Left cardiac atrium (tissue), 4 donors: Measurements from ENCODE around the gene STKLD1. TPM values are rescaled to one million over a fixed set of nuclear protein-coding genes. Genes with fewer than 3 reads are reported as not detected.
A peak's percentile ranks its signal among the peaks of the same experiment; 100 is the strongest.
"Not testable (repeated sequence)": the region's sequence is repeated elsewhere in the genome, so short reads cannot be mapped to it uniquely, and the experiment has no call there.

Experiments
- ATAC-seq, 2 donors: fragments of 200-7000 bp; cut with Tn5 transposase; one replicate each; pipeline ENCODE4 v1.9.1; 2020; ENCODE audit warnings: mild to moderate bottlenecking in 2 of 2, moderate library complexity in 2 of 2
- DNase-seq: peaks from one replicate; pipeline ENCODE4 v3.0.0-alpha.2; 2020
- intact Hi-C, 2 donors: fragments of 100-400 bp; cut with DNase I; formaldehyde crosslinking; loops; one replicate each; pipeline versions ENCODE4 v1.14.1 to v1.15.1; 2022 to 2023
- total RNA-seq, 2 donors: library from RNA; stranded (reverse); fragmentation: NEBNext Ultra II Directional; extraction: Animal tissue kit (Norgen Biotek cat#: 25700); gene quantifications; one replicate each; pipeline ENCODE4 v1.2.1, GENCODE V29; 2021
- donor health status: DM: no; HTN: yes; CAD: no.
- donor health status: DM: no; HTN: yes; CAD: no; lungs with severe emphysema.
- donor health status: DM: yes; HTN: yes; CAD: no.
- donor health status: Dilated cardiomyopathy.

Gene STKLD1
- total RNA-seq, 2 donors from 2014 or later: 0.77 to 1.1 TPM

DNA sequence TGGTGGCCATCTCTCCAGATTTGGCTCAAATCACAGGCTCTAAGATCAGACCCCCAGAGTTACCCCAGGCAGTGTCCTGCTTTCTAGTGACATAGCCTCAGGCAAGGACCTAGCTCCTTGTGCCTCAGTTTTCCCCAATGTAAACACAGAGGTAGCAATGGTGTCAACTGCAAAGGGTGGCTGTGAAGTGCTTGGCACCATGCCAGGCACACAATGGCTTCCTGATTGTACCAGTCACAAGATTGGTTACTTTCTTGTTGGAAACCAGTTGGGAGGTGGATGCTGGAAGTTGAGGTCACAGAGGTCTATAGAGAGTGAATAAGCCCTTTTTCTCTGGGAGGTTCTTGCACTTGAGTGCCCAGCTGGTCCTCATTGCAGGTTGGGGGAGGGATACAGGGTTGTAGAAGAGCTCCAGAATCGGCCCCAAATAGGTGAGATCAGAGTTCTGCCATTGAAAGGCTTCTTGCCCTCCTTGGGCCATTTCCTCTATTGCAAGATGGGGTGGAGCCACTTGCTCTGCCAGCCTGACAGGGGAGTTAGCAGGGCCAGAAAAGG lies 2.3 kb downstream of the STKLD1 start:
- ATAC-seq: no peak
- no peak for DNase-seq
- intact Hi-C loops: loop anchor here in 1 of 2 donors (5.0 kb wide), 1 partner anchor 39 kb away; the partner anchor contains the start of gene REXO4

DNA sequence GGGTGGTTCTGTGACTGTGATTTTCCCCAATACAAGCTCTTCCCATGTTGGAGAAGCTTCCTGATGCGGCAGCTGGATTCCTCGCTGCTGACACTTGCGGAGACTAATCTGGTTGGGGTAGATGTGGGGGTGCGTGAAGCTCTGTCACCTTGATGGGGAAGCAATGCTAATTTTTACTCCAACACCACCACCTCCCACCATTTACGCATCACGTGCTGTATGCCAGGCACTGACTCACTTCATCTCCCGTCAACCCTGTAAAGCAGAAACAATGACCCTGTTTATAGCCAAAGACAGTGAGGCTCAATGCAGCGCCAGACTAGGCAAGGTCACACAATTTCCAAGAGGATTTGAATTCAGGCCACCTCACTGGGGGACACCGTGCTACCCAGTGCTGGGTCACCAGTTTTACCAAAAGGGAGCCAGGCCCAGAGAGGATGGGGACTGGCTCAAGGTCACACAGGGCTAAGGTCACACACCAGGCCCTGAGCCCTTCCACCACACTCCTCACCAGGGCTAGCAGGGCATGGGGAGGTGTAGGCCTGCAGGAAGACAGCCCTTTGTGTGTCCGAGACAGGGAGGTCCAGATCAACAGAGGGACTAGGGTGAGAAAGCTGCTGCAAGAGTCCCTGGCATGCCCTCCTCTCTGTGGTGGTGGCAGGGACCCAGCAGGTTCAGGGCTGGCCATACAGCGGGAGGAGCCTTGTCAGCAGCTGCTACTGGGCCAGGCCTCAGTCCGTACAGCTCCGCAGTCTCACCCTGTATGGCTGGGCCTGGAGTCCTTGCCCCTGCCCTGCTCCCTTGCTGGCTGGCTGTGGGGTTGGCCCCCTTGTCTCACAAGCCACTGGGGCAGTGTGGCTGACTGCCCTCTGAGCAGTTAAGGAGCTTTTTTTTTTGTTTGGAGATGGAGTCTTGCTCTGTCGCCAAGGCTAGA lies 3.3 kb downstream of the STKLD1 start:
- DNase-seq: no peak
- intact Hi-C loops: loop anchor here in 1 of 2 donors (5.0 kb wide), 1 partner anchor 38 kb away; the partner anchor contains the start of gene REXO4
- ATAC-seq: no peak

DNA sequence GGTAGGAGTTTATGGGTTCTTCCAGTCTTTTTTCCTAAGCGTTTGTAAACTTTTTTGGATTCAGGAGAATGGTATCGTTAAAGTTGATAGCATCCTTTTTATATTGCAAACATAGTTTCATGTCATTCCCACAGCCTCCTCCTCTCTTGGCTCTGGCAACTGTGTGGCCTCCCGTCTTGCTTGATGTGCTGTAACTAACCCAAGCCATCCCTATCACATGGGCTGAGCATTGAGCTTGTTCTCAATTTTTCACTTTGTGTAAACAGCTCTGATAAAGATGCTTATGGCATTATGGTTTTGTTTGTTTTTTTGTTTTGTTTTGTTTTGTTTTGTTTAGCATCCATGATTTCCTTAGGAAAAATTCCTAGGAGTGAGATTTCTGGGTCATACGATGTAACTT lies 4.6 kb downstream of the STKLD1 start:
- intact Hi-C loops: no loop called here
- ATAC-seq (no peak), DNase-seq (no peak)

DNA sequence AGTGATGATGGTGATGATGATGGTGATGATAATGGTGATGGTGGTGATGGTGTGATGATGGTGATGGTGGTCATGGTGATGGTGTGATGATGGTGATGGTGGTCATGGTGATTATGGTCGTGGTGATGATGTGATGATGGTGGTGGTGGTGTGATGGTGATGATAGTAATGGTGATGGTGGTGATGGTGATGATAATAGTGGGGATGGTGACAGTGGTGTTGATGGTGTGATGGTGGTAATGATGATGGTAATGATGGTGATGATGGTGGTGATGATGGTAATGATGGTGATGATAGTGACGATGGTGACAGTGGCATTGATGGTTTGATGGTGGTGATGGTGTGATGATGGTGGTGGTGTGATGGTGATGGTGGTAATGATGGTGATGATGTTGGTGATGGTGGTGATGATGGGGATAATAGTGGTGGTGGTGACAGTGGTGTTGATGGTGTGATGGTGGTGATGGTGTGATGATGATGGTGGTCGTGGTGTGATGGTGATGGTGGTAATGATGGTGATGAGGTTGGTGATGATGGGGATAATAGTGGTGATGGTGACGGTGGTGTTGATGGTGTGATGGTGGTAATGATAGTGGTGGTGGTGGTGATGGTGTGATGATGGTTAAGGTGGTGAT lies 6.5 kb downstream of the STKLD1 start:
- ATAC-seq (no peak), DNase-seq (no peak)
- intact Hi-C loops: no loop called here

DNA sequence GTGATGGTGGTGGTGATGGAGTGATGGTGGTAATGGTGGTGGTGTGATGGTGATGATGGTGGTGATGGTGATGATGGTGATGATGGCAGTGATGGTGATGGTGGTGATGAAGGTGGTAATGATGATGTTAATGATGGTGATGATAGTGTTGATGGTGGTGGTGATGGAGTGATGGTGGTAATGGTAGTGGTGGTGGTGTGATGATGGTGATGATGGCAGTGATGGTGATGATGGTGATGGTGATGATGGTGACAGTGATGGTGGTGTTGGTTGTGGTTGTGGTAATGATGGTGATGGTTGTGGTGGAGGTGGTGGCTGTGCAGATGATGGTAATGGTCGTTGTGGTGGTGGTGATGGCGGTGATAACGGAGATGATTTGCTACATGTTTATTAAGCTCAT lies 7.3 kb downstream of the STKLD1 start:
- DNase-seq (no peak), ATAC-seq (no peak)
- intact Hi-C loops: no loop called here

DNA sequence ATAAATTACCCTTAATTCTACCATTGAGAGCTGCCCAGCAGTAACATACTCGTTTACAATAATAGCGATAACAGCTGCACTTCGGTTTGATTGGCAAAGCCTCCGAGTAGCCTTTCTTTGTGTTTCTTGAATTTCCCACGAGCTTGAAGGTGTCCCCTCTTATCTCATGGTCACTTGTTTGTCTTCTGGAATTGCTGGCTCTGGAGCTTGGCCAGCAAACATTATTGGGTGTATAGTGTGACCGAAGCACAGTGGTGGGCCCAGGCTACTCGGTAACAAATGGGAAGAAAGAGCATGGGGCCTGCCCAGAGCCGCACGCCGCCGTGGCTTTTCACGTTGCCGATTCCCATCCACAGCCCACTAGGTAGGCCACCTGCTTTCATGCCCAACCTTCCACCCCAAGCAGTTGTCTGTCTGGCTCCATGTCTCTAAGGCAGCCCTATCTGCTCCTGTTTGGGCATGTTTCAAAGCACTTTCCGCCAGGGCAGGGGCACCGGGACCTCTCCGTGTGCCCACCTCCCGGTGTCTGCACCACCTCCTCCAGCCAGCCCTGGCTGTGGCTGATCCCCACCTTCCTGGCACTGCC lies 8.7 kb downstream of the STKLD1 start:
- ATAC-seq: no peak
- DNase-seq: no peak

DNA sequence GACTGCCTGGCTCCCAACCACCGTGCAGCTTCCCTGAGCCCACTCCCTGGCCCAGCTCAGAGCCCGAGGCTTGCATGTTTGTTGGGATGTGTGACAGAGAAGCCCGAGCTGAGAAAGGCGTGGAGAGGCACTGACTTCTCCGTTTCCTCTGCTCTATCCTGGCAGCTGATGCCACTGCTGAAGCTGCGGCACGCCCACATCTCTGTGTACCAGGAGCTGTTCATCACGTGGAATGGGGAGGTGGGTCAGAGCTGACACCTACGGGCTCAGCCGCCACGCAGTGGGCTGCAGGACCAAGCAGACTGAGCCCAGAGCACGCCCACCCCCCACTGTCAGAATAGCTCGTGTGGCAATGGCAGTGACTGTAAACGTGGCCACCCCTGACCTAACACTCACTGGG lies 9.3 kb downstream of the STKLD1 start:
- intact Hi-C loops: no loop called here
- DNase-seq (no peak), ATAC-seq (no peak)

More for the DNA sequence above, 8.7 kb downstream of the STKLD1 start:
- intact Hi-C loops: no loop called here

DNA sequence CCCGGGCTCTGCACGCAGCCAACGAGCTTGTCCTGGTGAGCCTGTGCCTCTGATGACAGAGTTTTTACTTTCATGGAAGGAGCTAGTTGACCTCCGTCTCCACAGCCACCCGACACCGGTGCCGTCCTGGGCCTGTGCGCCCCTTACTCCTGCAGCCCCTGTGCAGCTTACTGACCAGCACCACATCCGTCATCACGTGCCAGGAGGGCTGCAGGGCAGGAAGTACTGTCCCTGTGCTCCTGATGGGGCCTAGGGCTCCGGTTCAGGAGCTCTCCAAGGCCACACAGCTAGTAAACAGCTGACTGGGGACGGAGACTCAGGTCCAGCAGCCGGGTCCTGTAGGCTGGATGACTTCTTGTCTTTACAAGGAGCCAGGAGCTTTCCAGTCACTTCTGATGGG lies 10.2 kb downstream of the STKLD1 start:
- no peak for DNase-seq
- intact Hi-C loops: no loop called here

DNA sequence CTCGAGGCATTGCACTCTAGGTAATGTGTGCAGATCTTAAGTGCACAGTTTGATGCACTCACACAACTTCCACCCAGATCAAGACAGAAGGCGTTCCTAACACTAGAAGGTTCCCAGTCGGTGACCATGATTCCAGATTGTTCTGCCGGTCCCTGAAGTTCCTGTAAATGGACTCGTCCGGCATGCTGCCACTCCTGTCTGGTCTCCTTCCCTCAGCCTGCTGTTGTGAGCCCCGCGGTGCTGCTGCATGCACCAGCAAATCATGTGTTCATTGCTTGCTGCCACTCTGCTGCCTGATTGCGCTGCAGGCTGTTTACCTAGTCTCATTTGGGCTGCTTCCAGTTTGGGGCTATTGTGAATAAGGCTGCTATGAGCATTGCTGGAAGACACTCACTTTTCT lies 11.5 kb downstream of the STKLD1 start:
- DNase-seq (no peak), ATAC-seq (no peak)
- intact Hi-C loops: no loop called here

More for the DNA sequence above, 10.2 kb downstream of the STKLD1 start:
- no peak for ATAC-seq

DNA sequence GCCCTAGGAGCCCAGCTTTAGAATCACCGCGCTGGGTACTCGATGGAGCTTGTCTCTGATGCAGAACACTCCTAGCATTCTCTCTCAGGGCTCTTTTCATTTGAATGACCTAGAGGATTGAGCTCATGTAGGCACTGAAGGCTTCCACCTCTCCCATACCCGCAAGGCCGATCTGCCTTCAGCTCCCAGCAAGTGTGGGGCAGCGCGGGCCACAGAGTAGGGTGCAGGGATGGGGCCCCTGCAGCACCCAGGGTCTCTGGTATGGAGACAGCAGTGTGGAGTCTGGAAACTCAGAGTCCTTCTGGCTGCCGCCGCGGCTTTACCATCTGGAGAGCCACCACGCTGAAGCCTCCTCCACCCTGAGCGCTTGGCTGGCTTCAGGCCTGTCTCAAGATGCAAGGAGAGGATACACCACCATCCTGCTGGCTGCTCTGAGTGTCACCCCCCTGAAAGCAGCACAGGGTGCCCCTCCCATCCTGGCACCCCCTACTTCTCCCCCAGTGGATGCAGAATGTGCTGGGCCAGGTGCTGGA lies 12.9 kb downstream of the STKLD1 start:
- ATAC-seq (no peak), DNase-seq (no peak)
- intact Hi-C loops: no loop called here

DNA sequence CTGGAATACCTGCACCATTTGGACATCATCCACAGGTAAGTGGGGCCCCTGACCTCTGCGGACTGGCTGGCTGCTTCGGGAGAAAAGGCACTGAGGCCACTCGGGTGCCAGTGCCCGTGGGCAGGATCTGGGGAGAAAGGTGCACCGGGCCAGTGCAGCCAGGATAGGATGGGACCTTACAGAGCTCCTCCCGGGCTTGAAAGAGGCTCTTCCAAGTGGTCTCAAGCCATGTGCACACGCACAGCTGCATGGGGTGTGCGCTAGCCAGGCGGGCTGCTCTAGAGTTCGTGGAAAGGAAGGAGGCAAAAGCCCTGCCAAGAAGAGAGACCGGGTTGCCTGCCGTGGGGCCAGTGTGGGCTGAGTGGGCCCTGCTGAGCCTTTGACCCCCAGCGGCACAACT lies 13.4 kb downstream of the STKLD1 start:
- intact Hi-C loops: no loop called here
- ATAC-seq (no peak), DNase-seq (no peak)

DNA sequence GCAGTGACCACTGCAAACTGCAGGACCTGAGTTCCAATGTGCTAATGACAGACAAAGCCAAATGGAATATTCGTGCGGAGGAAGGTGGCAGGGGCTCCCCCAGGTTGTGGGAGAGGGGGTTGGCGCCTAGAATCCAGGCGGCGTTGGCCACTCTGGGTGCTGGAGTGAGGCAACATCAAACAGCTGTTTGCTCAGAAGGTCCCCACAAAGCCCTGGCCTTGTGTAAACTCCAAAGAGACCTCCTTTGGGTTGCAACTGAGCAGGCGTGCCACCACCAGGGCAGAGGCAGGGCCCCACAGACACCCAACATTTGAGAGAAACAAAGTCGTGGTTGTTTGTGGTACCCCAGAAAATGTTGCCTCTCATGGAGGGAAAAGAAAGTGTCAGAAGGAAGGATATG lies 14.5 kb downstream of the STKLD1 start:
- intact Hi-C loops: no loop called here
- no peak for ATAC-seq
- DNase-seq: no peak

DNA sequence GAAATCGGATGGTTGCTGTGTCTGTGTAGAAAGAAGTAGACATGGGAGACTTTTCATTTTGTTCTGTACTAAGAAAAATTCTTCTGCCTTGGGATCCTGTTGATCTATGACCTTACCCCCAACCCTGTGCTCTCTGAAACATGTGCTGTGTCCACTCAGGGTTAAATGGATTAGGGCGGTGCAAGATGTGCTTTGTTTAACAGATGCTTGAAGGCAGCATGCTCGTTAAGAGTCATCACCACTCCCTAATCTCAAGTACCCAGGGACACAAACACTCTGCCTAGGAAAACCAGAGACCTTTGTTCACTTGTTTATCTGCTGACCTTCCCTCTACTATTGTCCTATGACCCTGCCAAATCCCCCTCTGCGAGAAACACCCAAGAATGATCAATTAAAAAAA lies 15.3 kb downstream of the STKLD1 start:
- intact Hi-C loops, DNase-seq, ATAC-seq: not testable (repeated sequence)

DNA sequence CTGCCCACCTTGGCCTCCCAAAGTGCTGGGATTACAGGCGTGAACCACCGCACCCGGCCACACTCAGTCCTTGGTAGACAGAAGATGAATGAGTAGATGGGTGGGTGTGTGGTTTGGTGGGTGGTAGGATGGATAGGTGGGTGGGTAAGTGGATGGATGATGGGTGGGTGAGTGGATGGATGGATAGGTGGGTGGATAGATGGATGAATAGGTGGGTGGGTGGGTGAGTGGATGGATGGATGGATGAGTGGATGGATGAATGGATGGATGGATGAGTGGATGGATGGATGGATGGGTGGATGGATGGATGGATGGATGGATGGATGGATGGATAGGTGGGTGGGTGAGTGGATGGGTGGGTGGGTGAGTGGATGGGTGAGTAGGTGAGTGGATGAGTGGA lies 16.1 kb downstream of the STKLD1 start:
- DNase-seq, intact Hi-C loops, ATAC-seq: not testable (repeated sequence)

DNA sequence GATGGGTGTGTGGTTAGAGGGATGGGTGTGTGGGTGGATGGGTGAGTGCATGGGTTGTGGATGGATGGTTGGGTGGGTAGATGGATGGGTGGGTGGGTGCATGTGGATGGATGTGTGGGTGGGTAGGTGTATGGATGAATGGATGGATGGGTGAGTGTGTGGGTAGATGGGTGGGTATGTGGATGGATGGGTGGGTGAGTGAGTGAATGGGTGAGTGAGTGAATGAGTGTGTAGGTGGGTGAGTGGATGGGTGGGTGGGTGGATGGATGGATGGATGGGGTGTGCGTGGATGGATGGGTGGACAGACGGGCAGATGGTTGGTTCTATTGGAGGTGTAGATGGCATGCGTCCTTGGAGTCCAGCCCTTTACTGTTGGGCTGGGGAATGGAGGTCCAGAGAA lies 17.2 kb downstream of the STKLD1 start:
- DNase-seq: no peak
- no peak for ATAC-seq
- intact Hi-C loops: no loop called here

DNA sequence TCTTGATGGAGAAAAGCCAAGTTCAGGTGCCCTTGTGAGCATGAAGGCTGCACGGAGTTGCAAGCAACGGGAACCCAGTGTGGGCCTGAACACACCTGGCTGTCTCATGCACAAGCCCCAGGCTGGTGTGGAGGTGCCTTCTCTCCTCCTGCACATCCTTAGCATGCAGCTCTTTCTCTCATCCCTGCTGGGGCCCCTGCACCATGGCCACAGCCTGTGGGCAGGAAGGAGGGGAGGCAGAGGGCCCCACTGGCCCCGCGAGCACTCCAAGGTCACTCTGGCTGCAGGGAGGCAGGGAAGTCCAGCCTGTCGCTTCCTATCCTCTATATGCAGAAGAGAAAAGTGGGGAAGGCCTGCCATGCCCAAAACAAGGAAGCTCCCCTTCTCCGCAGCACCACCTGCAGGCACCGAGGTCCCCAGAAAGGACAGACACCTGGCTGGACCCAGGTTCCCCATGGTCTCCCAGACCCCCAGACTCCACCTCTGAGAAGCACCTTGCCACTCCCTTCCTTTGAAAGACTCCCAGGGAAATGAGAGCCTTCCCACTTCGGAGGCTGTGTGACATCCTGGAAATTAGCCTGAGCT lies 18.6 kb downstream of the STKLD1 start:
- DNase-seq (no peak), ATAC-seq (no peak)
- intact Hi-C loops: no loop called here

DNA sequence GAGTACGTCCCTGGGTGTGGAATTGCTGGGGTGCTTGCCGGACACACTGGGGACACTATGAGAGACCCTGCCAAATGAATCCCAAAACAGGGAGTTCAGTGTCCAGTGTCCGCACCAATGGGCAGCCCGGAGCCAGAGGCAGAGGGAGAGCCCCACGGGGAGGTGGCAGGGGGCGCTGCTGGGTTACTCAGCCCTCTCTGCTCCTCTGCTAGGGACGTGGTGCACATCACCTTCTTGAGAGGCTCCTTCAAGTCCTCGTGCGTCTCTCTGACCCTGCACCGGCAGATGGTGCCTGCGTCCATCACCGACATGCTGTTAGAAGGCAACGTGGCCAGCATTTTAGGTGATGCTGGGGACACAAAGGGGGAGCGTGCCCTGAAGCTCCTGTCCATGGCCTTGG lies 20.8 kb downstream of the STKLD1 start:
- DNase-seq (no peak), ATAC-seq (peak; percentile 8 to 17)
- intact Hi-C loops: no loop called here

DNA sequence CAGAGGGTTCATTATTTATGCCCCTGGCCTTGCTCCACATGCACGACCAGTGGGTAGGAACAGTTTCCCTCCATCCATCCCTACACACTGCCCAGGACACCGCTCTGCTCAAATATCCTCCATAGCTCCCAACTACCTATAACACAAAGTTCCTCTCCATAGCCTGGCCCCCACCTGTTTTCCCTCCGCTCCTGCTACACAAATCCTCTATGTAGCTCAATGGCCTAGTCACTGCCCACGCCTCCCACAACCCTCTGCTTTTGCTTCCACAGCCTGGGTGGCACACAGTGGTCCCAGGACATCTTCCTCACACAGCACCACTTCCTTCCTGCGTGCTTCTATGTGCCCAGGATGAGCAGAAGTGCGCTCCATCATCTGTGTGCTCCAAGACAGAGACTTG lies 21.2 kb downstream of the STKLD1 start:
- intact Hi-C loops: no loop called here
- ATAC-seq (no peak), DNase-seq (no peak)

DNA sequence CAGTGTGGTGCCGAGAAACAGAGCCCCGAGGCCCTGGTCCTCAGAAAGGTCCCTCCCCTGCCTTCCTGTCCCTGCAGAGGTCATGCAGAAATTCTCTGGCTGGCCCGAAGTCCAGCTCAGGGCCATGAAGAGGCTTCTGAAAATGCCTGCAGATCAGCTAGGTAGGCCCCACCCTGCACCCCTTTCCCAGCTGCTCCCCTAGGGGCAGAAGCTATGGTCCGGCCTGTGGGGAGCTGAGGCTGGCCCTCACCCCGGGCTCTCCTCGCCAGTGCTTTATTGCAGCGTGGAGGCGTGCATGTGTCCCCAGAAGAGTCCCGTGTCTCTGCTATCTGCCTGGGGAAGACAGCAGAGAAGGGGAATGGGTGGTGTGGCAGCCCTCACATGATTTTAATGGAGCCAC lies 21.7 kb downstream of the STKLD1 start:
- intact Hi-C loops: no loop called here
- ATAC-seq: no peak
- DNase-seq: no peak
